ENCODE results near the gene TACC2. TPM values are rescaled to one million over a fixed set of nuclear protein-coding genes. Genes with fewer than 3 reads are reported as not detected.

The TACC2 gene
- total RNA-seq, 2 experiments from 2014 or later = not detected

- intact Hi-C loops (cut with micrococcal nuclease; ENCODE audit: unreplicated experiment) = no loop called here
- no peak overlapping the region for H3K27ac ChIP-seq (ENCODE audit: low read depth, low read length, poor library complexity, severe bottlenecking)
- no peaks in the 10 kb centered on the region for H3K4me1 ChIP-seq (ENCODE audit: insufficient read depth, low read length, poor library complexity, severe bottlenecking)
- CTCF ChIA-PET (ENCODE audit: unreplicated experiment) = no interaction called here
- H3K9me3 ChIP-seq (ENCODE audit: low read length) = no peaks in the 10 kb centered on the region
- no peak overlapping the region for H3K4me2 ChIP-seq (ENCODE audit: low read length)
- H2AFZ ChIP-seq (ENCODE audit: low read length) = no peak overlapping the region
- BruUV-seq (replicated peaks) = no TSS peak
- POLR2A ChIA-PET = no interaction called here
- no peaks in the 10 kb centered on the region for H3K79me2 ChIP-seq (ENCODE audit: insufficient read depth, low read depth, low read length)
- H4K20me1 ChIP-seq (ENCODE audit: insufficient read depth, low read length) = no peaks in the 10 kb centered on the region
- no peak for DNase-seq (ENCODE audit: low spot score)
- no peaks in the 10 kb centered on the region for H3K36me3 ChIP-seq (ENCODE audit: insufficient read depth, low read length)
- H3K9me2 ChIP-seq (ENCODE audit: insufficient read depth, low read length) = no peaks in the 10 kb centered on the region
- TF ChIP-seq CTCF (conservative IDR thresholded peaks at IDR 0.05; ENCODE audit: low read length) (no peak), EZH2phosphoT487 (IDR thresholded peaks at IDR 0.05; ENCODE audit: borderline replicate concordance, low read depth, low read length) (no peak)
- H3K4me3 ChIP-seq (ENCODE audit: low read depth, low read length, poor library complexity, severe bottlenecking) = no peak overlapping the region
Observed at GRCh38 chr10:122176232-122177213, 187.6 kb downstream of the TACC2 start.

- intact Hi-C loops (cut with micrococcal nuclease; ENCODE audit: unreplicated experiment) = no loop called here
- no TSS peak for BruUV-seq (replicated peaks)
Observed at GRCh38 chr10:122178655-122179054, 189.7 kb downstream of the TACC2 start.

More at GRCh38 chr10:122178655-122179054, 189.7 kb downstream of the TACC2 start:
- H3K4me2 ChIP-seq (ENCODE audit: low read length) = no peak overlapping the region
- DNase-seq (ENCODE audit: low spot score) = no peak
- ChIA-PET CTCF (ENCODE audit: unreplicated experiment) (no interaction called here), POLR2A (no interaction called here)
- H3K9me2 ChIP-seq (ENCODE audit: insufficient read depth, low read length) = no peaks in the 10 kb centered on the region
- H3K4me1 ChIP-seq (ENCODE audit: insufficient read depth, low read length, poor library complexity, severe bottlenecking) = no peaks in the 10 kb centered on the region
- H3K4me3 ChIP-seq (ENCODE audit: low read depth, low read length, poor library complexity, severe bottlenecking) = no peak overlapping the region
- H3K9me3 ChIP-seq (ENCODE audit: low read length) = no peaks in the 10 kb centered on the region
- H2AFZ ChIP-seq (ENCODE audit: low read length) = no peak overlapping the region
- no peaks in the 10 kb centered on the region for H3K36me3 ChIP-seq (ENCODE audit: insufficient read depth, low read length)
- no peaks in the 10 kb centered on the region for H4K20me1 ChIP-seq (ENCODE audit: insufficient read depth, low read length)
- H3K79me2 ChIP-seq (ENCODE audit: insufficient read depth, low read depth, low read length) = no peaks in the 10 kb centered on the region
- H3K27ac ChIP-seq (ENCODE audit: low read depth, low read length, poor library complexity, severe bottlenecking) = no peak overlapping the region
- TF ChIP-seq EZH2phosphoT487 (IDR thresholded peaks at IDR 0.05; ENCODE audit: borderline replicate concordance, low read depth, low read length) (no peak), CTCF (conservative IDR thresholded peaks at IDR 0.05; ENCODE audit: low read length) (no peak)

All from OCI-LY7 (cell line).